ENCODE results near the gene NPAS4. TPM values are rescaled to one million over a fixed set of nuclear protein-coding genes. Genes with fewer than 3 reads are reported as not detected.

The NPAS4 gene
- polyA plus RNA-seq, 1 donor (not counting 4 experiments of a cell fraction or from before 2014, with no cell fraction given), result not detected

GRCh38 chr11:66411323-66411722 is 9.5 kb upstream of the NPAS4 start:
- Histone ChIP-seq H3K9ac (ENCODE audit: control insufficient read depth, extremely low read depth, insufficient read depth, low read length) (no peak overlapping the region), H3K27ac (ENCODE audit: control insufficient read depth, insufficient read depth, low read length) (no peak overlapping the region), H3K4me1 (ENCODE audit: control insufficient read depth, extremely low read depth, insufficient read depth, low read length) (peaks cover 2% of the 10 kb centered on the region), H3K27me3 (ENCODE audit: control insufficient read depth, extremely low read depth, insufficient read depth, low read length) (peaks cover 48% of the 10 kb centered on the region), H3K9me1 (ENCODE audit: control insufficient read depth, extremely low read depth, insufficient read depth, low read length) (no peaks in the 10 kb centered on the region), H3K79me2 (ENCODE audit: control insufficient read depth, insufficient read depth, low read length) (no peaks in the 10 kb centered on the region), H2AFZ (ENCODE audit: control insufficient read depth, low read length) (no peak overlapping the region), H3K4me2 (ENCODE audit: control insufficient read depth, extremely low read depth, insufficient read depth, low read depth, low read length) (no peak overlapping the region), H3K4me3 (ENCODE audit: control insufficient read depth in 2 of 3, extremely low read depth in 1 of 3, insufficient read depth in 2 of 3, low read depth in 1 of 3, low read length in 3 of 3) (no peak overlapping the region), H4K20me1 (ENCODE audit: control insufficient read depth, extremely low read depth, insufficient read depth, low read length) (no peaks in the 10 kb centered on the region), H3K36me3 (ENCODE audit: control insufficient read depth in 2 of 2, extremely low read depth in 1 of 2, insufficient read depth in 2 of 2, low read length in 2 of 2) (no peaks in the 10 kb centered on the region), H3K9me3 (ENCODE audit: control insufficient read depth, low read depth, low read length) (no peaks in the 10 kb centered on the region)
- TF ChIP-seq, protein P1, sequence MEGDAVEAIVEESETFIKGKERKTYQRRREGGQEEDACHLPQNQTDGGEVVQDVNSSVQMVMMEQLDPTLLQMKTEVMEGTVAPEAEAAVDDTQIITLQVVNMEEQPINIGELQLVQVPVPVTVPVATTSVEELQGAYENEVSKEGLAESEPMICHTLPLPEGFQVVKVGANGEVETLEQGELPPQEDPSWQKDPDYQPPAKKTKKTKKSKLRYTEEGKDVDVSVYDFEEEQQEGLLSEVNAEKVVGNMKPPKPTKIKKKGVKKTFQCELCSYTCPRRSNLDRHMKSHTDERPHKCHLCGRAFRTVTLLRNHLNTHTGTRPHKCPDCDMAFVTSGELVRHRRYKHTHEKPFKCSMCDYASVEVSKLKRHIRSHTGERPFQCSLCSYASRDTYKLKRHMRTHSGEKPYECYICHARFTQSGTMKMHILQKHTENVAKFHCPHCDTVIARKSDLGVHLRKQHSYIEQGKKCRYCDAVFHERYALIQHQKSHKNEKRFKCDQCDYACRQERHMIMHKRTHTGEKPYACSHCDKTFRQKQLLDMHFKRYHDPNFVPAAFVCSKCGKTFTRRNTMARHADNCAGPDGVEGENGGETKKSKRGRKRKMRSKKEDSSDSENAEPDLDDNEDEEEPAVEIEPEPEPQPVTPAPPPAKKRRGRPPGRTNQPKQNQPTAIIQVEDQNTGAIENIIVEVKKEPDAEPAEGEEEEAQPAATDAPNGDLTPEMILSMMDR (optimal IDR thresholded peaks at IDR 0.05 in 1 of 3, IDR thresholded peaks at IDR 0.05 in 1 of 3, conservative IDR thresholded peaks at IDR 0.05 in 1 of 3; ENCODE audit: extremely low read depth in 1 of 3, insufficient read depth in 2 of 3, low read length in 3 of 3), result no peak
- TF ChIP-seq EZH2 (IDR thresholded peaks at IDR 0.05; ENCODE audit: low read length), result no peak
- DNase-seq (ENCODE audit: low read depth, low spot score), result no peak
- FAIRE-seq, result no peak
- dilution Hi-C loops (cut with MboI; ENCODE audit: extremely low pct_ligation_motif_present, low sequenced_read_pairs), result no loop called here

- H3K27me3 ChIP-seq (ENCODE audit: control insufficient read depth, extremely low read depth, insufficient read depth, low read length), result peaks cover 48% of the 10 kb centered on the region
- FAIRE-seq, result no peak
Observed at GRCh38 chr11:66412110-66412509, 8.7 kb upstream of the NPAS4 start.

More at GRCh38 chr11:66412110-66412509, 8.7 kb upstream of the NPAS4 start:
- no peak overlapping the region for H3K4me3 ChIP-seq (ENCODE audit: control insufficient read depth in 2 of 3, extremely low read depth in 1 of 3, insufficient read depth in 2 of 3, low read depth in 1 of 3, low read length in 3 of 3)
- H3K4me1 ChIP-seq (ENCODE audit: control insufficient read depth, extremely low read depth, insufficient read depth, low read length), result peaks cover 2% of the 10 kb centered on the region
- H3K9ac ChIP-seq (ENCODE audit: control insufficient read depth, extremely low read depth, insufficient read depth, low read length), result no peak overlapping the region
- H3K36me3 ChIP-seq (ENCODE audit: control insufficient read depth in 2 of 2, extremely low read depth in 1 of 2, insufficient read depth in 2 of 2, low read length in 2 of 2), result no peaks in the 10 kb centered on the region
- no peaks in the 10 kb centered on the region for H3K79me2 ChIP-seq (ENCODE audit: control insufficient read depth, insufficient read depth, low read length)
- dilution Hi-C loops (cut with MboI; ENCODE audit: extremely low pct_ligation_motif_present, low sequenced_read_pairs), result no loop called here
- TF ChIP-seq EZH2 (IDR thresholded peaks at IDR 0.05; ENCODE audit: low read length), result no peak
- TF ChIP-seq, protein P1 (optimal IDR thresholded peaks at IDR 0.05 in 1 of 3, IDR thresholded peaks at IDR 0.05 in 1 of 3, conservative IDR thresholded peaks at IDR 0.05 in 1 of 3; ENCODE audit: extremely low read depth in 1 of 3, insufficient read depth in 2 of 3, low read length in 3 of 3), result no peak
- no peak overlapping the region for H3K27ac ChIP-seq (ENCODE audit: control insufficient read depth, insufficient read depth, low read length)
- H2AFZ ChIP-seq (ENCODE audit: control insufficient read depth, low read length), result no peak overlapping the region
- H4K20me1 ChIP-seq (ENCODE audit: control insufficient read depth, extremely low read depth, insufficient read depth, low read length), result no peaks in the 10 kb centered on the region
- no peak overlapping the region for H3K4me2 ChIP-seq (ENCODE audit: control insufficient read depth, extremely low read depth, insufficient read depth, low read depth, low read length)
- no peaks in the 10 kb centered on the region for H3K9me3 ChIP-seq (ENCODE audit: control insufficient read depth, low read depth, low read length)
- H3K9me1 ChIP-seq (ENCODE audit: control insufficient read depth, extremely low read depth, insufficient read depth, low read length), result no peaks in the 10 kb centered on the region
- DNase-seq (ENCODE audit: low read depth, low spot score), result no peak
